DOHH2 (cell line): Measurements from ENCODE around the gene ANKRD55.

Source experiments
- EZH2phosphoT487 ChIP-seq: fragments of 200-600 bp; sonication (generic); IDR thresholded peaks from 2 replicates; pipeline ENCODE4 v1.6.1; 2017; ENCODE audit warnings: borderline replicate concordance, mild to moderate bottlenecking, antibody characterized with exemption, low read length, moderate library complexity, mixed read lengths
- TF ChIP-seq, protein P1 (sequence below): fragments of 200-600 bp; sonication (generic); IDR thresholded peaks from one replicate; pipeline ENCODE4 v1.5.1; 2014; ENCODE audit warnings: antibody characterized with exemption, mild to moderate bottlenecking, low read depth, low read length; ENCODE audit not compliant: poor library complexity, severe bottlenecking

DNA sequence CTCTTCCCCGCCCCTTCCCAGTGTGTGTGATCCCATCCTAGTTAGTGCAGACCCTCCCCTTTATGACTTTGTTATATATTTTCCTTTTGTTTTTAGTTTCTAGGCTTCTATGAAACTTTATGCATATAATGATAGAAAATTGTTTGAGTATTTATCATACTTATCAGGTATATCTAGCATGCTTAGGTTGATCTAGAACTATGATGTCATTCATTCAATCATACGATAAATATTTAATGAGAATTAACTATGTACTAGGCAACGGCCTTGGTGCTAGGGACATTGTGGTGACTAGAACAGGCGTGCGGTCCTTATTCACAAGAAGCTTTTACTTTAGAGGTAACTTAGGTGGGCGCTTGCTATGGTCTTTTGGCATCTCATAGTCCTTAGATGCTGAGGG, 13.6 kb upstream of the ANKRD55 start:
- TF ChIP-seq, protein P1, sequence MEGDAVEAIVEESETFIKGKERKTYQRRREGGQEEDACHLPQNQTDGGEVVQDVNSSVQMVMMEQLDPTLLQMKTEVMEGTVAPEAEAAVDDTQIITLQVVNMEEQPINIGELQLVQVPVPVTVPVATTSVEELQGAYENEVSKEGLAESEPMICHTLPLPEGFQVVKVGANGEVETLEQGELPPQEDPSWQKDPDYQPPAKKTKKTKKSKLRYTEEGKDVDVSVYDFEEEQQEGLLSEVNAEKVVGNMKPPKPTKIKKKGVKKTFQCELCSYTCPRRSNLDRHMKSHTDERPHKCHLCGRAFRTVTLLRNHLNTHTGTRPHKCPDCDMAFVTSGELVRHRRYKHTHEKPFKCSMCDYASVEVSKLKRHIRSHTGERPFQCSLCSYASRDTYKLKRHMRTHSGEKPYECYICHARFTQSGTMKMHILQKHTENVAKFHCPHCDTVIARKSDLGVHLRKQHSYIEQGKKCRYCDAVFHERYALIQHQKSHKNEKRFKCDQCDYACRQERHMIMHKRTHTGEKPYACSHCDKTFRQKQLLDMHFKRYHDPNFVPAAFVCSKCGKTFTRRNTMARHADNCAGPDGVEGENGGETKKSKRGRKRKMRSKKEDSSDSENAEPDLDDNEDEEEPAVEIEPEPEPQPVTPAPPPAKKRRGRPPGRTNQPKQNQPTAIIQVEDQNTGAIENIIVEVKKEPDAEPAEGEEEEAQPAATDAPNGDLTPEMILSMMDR, result no peak
- no peak for TF ChIP-seq EZH2phosphoT487
